Stimulated activated naive CD8-positive, alpha-beta T cell treated with anti-CD3 and anti-CD28 coated beads, Interleukin-15, amount 100 ng/mL, for 72 hours (primary cell): Measurements from ENCODE around the gene COL6A5.

Source experiments
- ATAC-seq: fragments of 150-1000 bp; cut with Tn5 transposase; 2 replicates; pipeline ENCODE4 v1.10.0; 2021; ENCODE audit warnings: mild to moderate bottlenecking, moderate library complexity
- DNase-seq, 2 donors: peaks; one replicate each; pipeline ENCODE4 v3.0.0; 2021 to 2022
- H3K27ac Mint-ChIP-seq, 2 donors: one replicate each; pipeline ENCODE4 v1.8.0; 2022; ENCODE audit warnings: mild to moderate bottlenecking in 2 of 2, mixed read lengths in 2 of 2, moderate library complexity in 2 of 2
- H3K27me3 Mint-ChIP-seq: one replicate; pipeline ENCODE4 v1.8.0; 2022; ENCODE audit warnings: mixed read lengths
- H3K4me1 Mint-ChIP-seq: one replicate; pipeline ENCODE4 v1.8.0; 2022; ENCODE audit warnings: mild to moderate bottlenecking, mixed read lengths
- H3K4me3 Mint-ChIP-seq, 2 donors: one replicate each; pipeline ENCODE4 v1.8.0; 2022; ENCODE audit warnings: mild to moderate bottlenecking in 2 of 2, mixed read lengths in 2 of 2, moderate library complexity in 1 of 2
- H3K9me3 Mint-ChIP-seq, 2 donors: one replicate each; pipeline ENCODE4 v1.8.0; 2022; ENCODE audit warnings: mixed read lengths in 2 of 2

Gene COL6A5

DNA sequence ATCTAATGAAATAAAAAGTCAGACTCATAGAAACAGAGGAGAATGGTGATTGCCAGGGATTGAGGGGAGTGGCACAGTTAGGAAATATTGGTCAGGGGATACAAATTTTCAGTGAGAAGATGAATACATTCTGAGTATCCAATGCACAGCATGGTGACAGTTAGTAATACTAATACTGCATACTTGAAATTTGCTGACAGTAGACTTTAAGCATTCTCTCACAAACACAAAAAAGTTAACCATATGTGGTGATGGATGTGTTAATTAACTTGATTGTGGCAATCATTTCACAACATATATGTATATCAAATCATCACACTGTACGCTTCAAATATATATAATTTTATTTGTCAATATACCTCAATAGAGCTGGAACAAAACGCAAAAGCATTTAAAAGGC is 162.3 kb downstream of the COL6A5 start:
- H3K4me3 Mint-ChIP-seq: no peak overlapping the region
- no peak for DNase-seq
- no peaks in the 10 kb centered on the region for H3K4me1 Mint-ChIP-seq
- peaks cover 30% of the 10 kb centered on the region for H3K27me3 Mint-ChIP-seq
- no peak for ATAC-seq
- no peaks in the 10 kb centered on the region for H3K9me3 Mint-ChIP-seq
- H3K27ac Mint-ChIP-seq: no peak overlapping the region

DNA sequence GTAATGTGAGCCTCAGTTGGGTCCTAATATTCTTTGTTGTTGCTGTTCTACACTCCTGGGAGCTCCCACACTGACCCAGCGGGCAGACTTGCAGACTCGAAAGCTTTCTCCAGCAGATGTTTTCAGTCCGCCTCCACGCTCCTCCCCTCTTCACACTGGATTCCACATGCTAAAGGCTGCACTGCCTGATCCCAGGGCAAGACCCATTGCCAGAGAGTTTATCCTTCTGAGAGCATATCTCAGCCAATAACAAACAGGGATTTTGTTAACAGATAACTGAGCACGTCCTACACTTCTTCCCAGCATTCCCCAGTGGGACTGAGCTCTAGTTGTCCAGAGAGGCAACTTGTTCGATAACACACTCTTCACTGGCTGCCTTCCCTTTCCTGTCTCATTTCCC is 163.5 kb downstream of the COL6A5 start:
- H3K9me3 Mint-ChIP-seq: no peaks in the 10 kb centered on the region
- peaks cover 32% of the 10 kb centered on the region for H3K27me3 Mint-ChIP-seq
- no peaks in the 10 kb centered on the region for H3K4me1 Mint-ChIP-seq
- H3K27ac Mint-ChIP-seq: no peak overlapping the region
- H3K4me3 Mint-ChIP-seq: no peak overlapping the region
- no peak for ATAC-seq
- no peak for DNase-seq

DNA sequence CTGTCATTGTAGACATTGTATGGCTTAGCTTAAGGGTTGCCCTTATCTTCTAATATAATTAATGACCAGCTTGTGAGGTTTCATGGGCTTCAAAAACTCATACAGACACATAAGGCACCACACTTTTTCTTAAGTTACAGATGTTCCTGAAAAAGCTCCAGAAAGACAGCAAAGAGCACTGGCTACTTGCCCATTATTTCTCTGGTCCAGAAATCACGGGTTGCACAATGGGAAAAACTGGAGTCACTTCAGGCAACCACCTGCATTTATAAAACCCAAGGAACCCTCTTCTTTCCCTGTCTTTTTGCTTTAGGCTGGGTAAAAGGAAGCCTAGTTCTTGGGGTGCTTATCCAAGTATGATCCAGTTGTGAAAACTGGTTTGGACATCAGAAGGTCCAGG is 169.2 kb downstream of the COL6A5 start:
- no peak for DNase-seq
- no peak overlapping the region for H3K27ac Mint-ChIP-seq
- peaks cover 6% of the 10 kb centered on the region for H3K4me1 Mint-ChIP-seq
- H3K27me3 Mint-ChIP-seq: peaks cover 46% of the 10 kb centered on the region
- H3K9me3 Mint-ChIP-seq: no peaks in the 10 kb centered on the region
- ATAC-seq: no peak
- no peak overlapping the region for H3K4me3 Mint-ChIP-seq

DNA sequence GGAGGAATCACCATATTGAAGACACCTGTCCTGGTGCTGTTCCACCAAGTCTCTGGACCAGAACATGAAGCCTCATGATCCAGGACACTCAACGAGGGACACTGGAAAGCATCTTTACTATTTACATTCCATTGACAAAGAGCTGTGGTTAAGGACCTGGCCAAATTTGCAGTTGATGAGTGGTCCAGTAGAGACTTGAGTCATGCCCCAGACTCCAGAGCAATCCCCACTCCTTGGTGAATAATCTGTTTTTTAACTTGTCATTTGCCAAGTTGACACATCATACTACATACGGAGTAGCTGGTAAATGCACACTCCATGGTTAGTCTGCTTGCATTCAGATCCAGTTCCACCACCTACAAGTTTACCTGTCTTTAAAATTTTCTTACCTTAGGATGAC is 170.3 kb downstream of the COL6A5 start:
- ATAC-seq (no peak), DNase-seq (no peak)
- H3K27ac Mint-ChIP-seq: no peak overlapping the region
- no peaks in the 10 kb centered on the region for H3K9me3 Mint-ChIP-seq
- no peak overlapping the region for H3K4me3 Mint-ChIP-seq
- peaks cover 6% of the 10 kb centered on the region for H3K4me1 Mint-ChIP-seq
- H3K27me3 Mint-ChIP-seq: peaks cover 46% of the 10 kb centered on the region

DNA sequence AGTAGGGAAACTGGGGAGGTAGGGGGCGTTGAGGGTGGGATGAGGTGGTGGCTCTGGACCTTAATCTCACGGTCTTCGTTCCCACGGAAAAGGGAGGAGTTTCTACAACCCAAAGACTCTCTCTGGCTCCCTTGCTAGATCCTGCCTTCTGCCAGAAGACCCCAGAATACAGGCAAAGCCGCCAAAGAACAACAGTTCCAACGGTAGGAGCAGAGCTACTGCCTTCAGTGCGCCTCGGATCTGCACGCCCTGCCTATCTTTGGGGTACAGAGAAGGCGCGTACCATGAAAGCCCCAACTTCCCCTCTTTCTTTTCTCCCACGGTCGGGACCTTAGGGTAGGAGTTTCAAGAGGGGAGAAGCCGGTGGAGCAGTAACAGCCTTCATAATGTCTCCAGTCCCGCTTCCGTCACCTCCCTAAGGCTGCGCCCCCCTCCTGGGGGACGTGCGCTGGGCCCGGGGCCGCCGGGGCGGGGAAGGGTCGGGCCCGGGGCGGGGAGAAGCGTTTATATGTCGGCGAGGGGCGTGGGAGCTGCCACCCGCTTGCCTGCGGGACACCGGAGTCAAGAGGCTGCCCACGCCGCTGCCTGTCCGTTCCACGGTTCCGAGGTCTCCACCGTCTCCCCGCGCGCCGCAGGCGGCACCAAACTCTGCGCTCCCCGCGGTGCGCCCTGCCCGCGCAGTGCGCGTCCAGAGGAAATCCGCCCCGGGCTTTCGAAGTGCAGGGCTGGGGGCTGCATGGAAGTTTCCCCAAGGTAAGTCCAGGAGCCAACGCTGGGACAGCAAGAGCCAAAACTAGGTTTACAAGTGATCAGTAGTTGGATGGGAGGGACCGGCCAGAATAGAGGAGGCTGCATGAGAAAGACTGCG is 171.4 kb downstream of the COL6A5 start, which contains the start of gene COL6A6:
Gene COL6A6, plus strand, starts transcription at position 533 of the 868 bp plus-strand sequence. CDS start 43,188 bp downstream, outside the sequence.
- H3K4me3 Mint-ChIP-seq: no peak within 1 kb of the TSS
- H3K27ac Mint-ChIP-seq: no peak within 1 kb of the TSS
- peaks cover 6% of the 10 kb centered on the region for H3K4me1 Mint-ChIP-seq
- no peaks in the 10 kb centered on the region for H3K9me3 Mint-ChIP-seq
- peaks cover 50% of the 10 kb centered on the region for H3K27me3 Mint-ChIP-seq
- ATAC-seq (peak; percentile 35), DNase-seq (no peak)

DNA sequence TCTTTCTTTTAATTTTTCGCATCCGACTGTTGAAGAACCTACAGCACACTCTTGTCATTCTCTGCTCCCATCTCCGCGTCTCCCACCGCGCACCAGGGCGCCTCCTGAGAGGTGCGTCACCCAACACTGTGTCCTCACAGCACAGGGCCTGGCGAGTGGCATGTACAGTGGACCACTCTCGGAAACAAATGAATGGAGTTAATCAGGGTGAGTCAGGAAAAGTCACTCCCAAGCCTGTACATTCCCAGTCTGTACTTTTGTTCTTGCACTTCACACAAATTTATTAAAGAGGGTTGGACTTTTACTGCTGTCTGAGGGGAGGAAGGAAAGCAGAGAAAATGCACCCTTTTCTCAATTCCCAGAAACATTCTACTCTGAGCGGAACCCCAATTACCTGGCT is 172.1 kb downstream of the COL6A5 start:
- Mint-ChIP-seq H3K9me3 (no peaks in the 10 kb centered on the region), H3K4me3 (no peak overlapping the region), H3K27ac (no peak overlapping the region), H3K4me1 (peaks cover 6% of the 10 kb centered on the region), H3K27me3 (peaks cover 50% of the 10 kb centered on the region)
- ATAC-seq (no peak), DNase-seq (no peak)

DNA sequence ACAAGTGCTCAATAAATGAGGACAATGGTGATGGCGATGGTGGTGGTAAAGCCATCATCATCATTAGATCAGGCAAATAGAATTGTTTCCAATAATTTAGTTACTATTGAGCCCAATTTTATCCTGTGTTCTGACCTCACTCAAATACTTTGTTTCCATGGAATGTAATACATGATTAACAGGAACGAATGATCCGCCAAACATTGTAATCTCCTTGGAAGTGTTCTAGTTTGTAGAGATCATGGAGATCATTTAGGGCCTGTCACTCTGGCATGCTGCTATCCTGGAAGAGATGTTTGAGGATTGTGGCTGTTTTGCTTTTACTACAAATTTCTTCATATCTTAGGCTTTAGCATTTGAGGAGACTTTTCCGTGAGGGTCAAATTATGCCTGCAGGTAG is 174.3 kb downstream of the COL6A5 start:
- Mint-ChIP-seq H3K27ac (no peak overlapping the region), H3K4me3 (no peak overlapping the region), H3K4me1 (peaks cover 6% of the 10 kb centered on the region), H3K9me3 (no peaks in the 10 kb centered on the region), H3K27me3 (peaks cover 56% of the 10 kb centered on the region)
- DNase-seq (no peak), ATAC-seq (no peak)

DNA sequence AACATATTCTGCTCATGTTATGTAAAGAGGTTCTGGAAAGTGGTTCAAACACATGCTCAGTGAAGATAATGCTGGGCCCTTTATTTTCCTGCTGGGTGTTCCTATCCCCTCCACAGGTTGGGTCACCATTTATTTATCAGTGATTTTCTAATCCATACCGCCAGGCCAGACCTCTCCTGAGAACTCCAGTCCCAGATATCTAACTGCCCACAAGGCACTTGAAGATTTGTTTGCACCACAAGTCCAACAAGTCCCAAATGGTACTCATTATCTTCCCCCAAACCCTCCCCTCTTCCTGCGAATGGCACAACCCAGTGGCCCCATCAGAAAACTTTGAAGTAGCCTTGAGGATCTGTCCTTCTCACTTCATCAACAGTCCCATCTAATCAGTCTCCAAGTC is 176.9 kb downstream of the COL6A5 start:
- H3K9me3 Mint-ChIP-seq: no peaks in the 10 kb centered on the region
- DNase-seq: no peak
- no peak overlapping the region for H3K27ac Mint-ChIP-seq
- H3K4me3 Mint-ChIP-seq: no peak overlapping the region
- H3K27me3 Mint-ChIP-seq: peaks cover 50% of the 10 kb centered on the region
- peaks cover 2% of the 10 kb centered on the region for H3K4me1 Mint-ChIP-seq
- no peak for ATAC-seq

DNA sequence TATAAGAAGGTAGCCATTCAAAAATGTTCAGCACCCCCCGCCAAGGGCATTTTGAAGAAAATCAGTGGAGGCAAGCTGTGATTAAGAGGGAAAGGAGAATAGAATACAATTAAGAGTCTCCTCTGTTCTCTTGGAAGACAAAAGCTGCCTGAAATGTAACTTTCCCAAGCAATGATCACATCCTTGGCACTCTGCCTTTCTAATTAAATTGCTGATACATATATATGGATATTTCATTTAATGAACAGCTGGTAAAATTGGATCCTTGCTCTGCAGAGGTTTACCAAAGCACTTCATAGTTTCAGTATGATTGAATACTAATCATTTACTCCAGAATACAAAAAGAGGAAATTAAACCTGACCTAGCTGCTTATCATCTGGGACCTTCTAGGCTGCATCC is 182.0 kb downstream of the COL6A5 start:
- ATAC-seq: no peak
- Mint-ChIP-seq H3K27ac (no peak overlapping the region), H3K4me1 (peaks cover 13% of the 10 kb centered on the region), H3K9me3 (no peaks in the 10 kb centered on the region), H3K27me3 (peaks cover 30% of the 10 kb centered on the region), H3K4me3 (no peak overlapping the region)
- DNase-seq: no peak

DNA sequence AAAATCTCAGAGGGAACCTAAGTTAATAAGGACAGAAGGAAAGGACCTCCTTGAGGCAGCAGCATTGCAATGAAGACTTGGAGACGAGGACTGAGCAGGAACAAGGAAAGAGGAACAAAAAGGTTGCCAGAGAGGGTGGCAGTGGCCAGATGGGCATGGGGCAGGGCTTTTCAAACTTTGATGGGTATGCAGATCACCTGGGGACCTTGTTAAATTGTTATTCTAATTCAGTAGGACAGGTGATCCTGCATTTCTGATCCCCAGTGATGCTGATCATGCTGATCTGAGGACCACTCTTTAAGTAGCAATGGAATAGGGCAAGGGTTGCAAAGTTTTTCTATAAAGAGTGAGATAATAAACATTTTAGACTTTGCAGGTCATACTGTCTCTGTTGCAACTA is 182.6 kb downstream of the COL6A5 start:
- Mint-ChIP-seq H3K27me3 (peaks cover 23% of the 10 kb centered on the region), H3K9me3 (no peaks in the 10 kb centered on the region), H3K4me3 (no peak overlapping the region), H3K4me1 (peaks cover 13% of the 10 kb centered on the region), H3K27ac (no peak overlapping the region)
- ATAC-seq: no peak
- DNase-seq: no peak

DNA sequence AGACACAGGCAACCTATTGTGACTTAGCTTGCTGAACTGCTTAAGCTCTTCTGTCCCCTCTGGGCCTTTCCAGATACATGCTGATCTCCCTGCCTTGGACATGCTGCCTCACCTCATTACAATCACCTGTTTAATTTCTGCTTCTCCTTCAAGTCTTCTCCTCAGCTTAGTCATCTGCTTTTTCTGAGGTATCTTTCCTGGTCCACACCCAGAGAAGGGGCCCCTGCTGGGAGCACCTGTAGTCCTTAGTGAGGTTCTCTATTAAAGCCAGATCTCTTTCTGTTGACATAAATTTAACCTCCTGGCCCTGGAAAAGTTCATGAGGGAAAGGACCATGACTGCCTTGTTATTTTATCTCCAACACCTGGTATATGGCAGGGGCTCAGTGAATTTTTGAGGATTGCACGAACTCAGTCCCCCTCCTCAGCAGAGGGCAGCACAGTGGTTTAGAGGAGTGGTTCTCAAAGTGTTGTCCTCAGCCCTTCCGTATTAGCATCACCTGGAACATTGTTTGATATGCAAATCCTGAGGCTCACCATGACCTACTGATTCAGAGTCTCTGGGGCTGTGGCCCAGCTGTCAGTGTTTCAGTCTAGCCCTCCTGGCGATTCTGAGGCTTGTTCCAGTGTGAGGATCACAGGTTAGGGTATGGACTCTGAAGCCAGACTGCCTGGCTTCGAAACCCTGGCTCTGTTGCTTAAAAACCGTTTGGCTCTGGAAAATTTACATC is 184.2 kb downstream of the COL6A5 start:
- Mint-ChIP-seq H3K4me3 (no peak overlapping the region), H3K27me3 (peaks cover 13% of the 10 kb centered on the region), H3K4me1 (peaks cover 13% of the 10 kb centered on the region), H3K27ac (peak overlapping the region; percentile 64 to 92), H3K9me3 (no peaks in the 10 kb centered on the region)
- no peak for ATAC-seq
- no peak for DNase-seq

DNA sequence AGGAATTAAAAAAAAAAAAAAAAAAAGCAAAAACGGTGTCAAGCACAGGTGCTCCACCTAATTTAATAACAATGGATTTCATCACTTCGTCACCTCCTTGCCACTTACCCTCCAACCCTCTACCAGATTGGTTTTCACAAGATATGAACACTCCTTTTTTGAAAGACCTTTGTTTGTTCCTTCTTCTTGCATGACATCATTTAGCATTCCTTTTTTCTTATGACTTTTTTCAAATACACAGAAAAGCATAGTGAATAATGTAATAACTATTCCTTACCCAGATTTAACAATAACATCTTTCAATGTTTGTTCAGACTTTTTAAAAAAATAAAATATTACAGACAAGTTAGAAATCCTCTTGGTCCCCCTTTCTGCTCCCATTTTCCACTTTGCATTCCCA is 187.8 kb downstream of the COL6A5 start:
- Mint-ChIP-seq H3K9me3 (peaks cover 0 to 4% of the 10 kb centered on the region in 2 donors), H3K27ac (no peak overlapping the region), H3K4me3 (no peak overlapping the region), H3K4me1 (peaks cover 13% of the 10 kb centered on the region), H3K27me3 (peaks cover 7% of the 10 kb centered on the region)
- ATAC-seq: no peak
- no peak for DNase-seq
